Measurements from ENCODE around the gene KRTAP2-2.
"Not testable (repeated sequence)": the region's sequence is repeated elsewhere in the genome, so short reads cannot be mapped to it uniquely, and the experiment has no call there.

The KRTAP2-2 gene

GRCh38 chr17:41073676-41074075 is 18.6 kb upstream of the KRTAP2-2 start:
- Mint-ChIP-seq H3K4me1 (ENCODE audit: low read depth) (no peaks in the 10 kb centered on the region), H3K4me3 (no peak overlapping the region), H3K27ac (no peak overlapping the region), H3K27me3 (ENCODE audit: low read depth) (peaks cover 11% of the 10 kb centered on the region), H3K9me3 (no peaks in the 10 kb centered on the region), H3K36me3 (ENCODE audit: low read depth) (no peaks in the 10 kb centered on the region)
- no peak for DNase-seq (ENCODE audit: low spot score)

- Mint-ChIP-seq H3K4me3 (no peak overlapping the region), H3K27me3 (ENCODE audit: low read depth) (peaks cover 9% of the 10 kb centered on the region), H3K9me3 (no peaks in the 10 kb centered on the region), H3K4me1 (ENCODE audit: low read depth) (no peaks in the 10 kb centered on the region), H3K27ac (no peak overlapping the region), H3K36me3 (ENCODE audit: low read depth) (no peaks in the 10 kb centered on the region)
- no peak for DNase-seq (ENCODE audit: low spot score)
Observed at GRCh38 chr17:41071606-41072360, 16.8 kb upstream of the KRTAP2-2 start.

GRCh38 chr17:41069031-41069430 is 14.0 kb upstream of the KRTAP2-2 start:
- Mint-ChIP-seq H3K4me3 (no peak overlapping the region), H3K4me1 (ENCODE audit: low read depth) (no peaks in the 10 kb centered on the region), H3K36me3 (ENCODE audit: low read depth) (no peaks in the 10 kb centered on the region), H3K27ac (no peak overlapping the region), H3K27me3 (ENCODE audit: low read depth) (peaks cover 2% of the 10 kb centered on the region), H3K9me3 (no peaks in the 10 kb centered on the region)
- DNase-seq (ENCODE audit: low spot score): no peak

- Mint-ChIP-seq H3K36me3 (ENCODE audit: low read depth) (no peaks in the 10 kb centered on the region), H3K9me3 (no peaks in the 10 kb centered on the region), H3K4me1 (ENCODE audit: low read depth) (no peaks in the 10 kb centered on the region), H3K4me3 (no peak overlapping the region), H3K27me3 (ENCODE audit: low read depth) (peaks cover 2% of the 10 kb centered on the region), H3K27ac (no peak overlapping the region)
- no peak for DNase-seq (ENCODE audit: low spot score)
Observed at GRCh38 chr17:41067281-41067680, 12.3 kb upstream of the KRTAP2-2 start.

- DNase-seq (ENCODE audit: low spot score): no peak
- peaks cover 8% of the 10 kb centered on the region for H3K27me3 Mint-ChIP-seq (ENCODE audit: low read depth)
- H3K27ac Mint-ChIP-seq: no peak within 1 kb of the TSS
Observed at GRCh38 chr17:41065829-41066624, 11.0 kb upstream of the KRTAP2-2 start, which contains the start of gene KRTAP2-4. KRTAP2-4 (minus strand) TSS chr17:41065879; CDS start chr17:41065845, 34 bp downstream.

GRCh38 chr17:41065016-41065689 is 10.1 kb upstream of the KRTAP2-2 start:
- DNase-seq (ENCODE audit: low spot score); H3K4me3 Mint-ChIP-seq; H3K4me1 Mint-ChIP-seq (ENCODE audit: low read depth); H3K9me3 Mint-ChIP-seq; H3K27ac Mint-ChIP-seq; H3K36me3 Mint-ChIP-seq (ENCODE audit: low read depth): not testable (repeated sequence)
- peaks cover 16% of the 10 kb centered on the region for H3K27me3 Mint-ChIP-seq (ENCODE audit: low read depth)

More at GRCh38 chr17:41065829-41066624, 11.0 kb upstream of the KRTAP2-2 start, which contains the start of gene KRTAP2-4:
- Mint-ChIP-seq H3K9me3 (no peaks in the 10 kb centered on the region), H3K4me1 (ENCODE audit: low read depth) (no peaks in the 10 kb centered on the region), H3K36me3 (ENCODE audit: low read depth) (no peaks in the 10 kb centered on the region), H3K4me3 (no peak within 1 kb of the TSS)

- H3K36me3 Mint-ChIP-seq (ENCODE audit: low read depth): no peaks in the 10 kb centered on the region
- no peak overlapping the region for H3K27ac Mint-ChIP-seq
- H3K27me3 Mint-ChIP-seq (ENCODE audit: low read depth): peaks cover 19% of the 10 kb centered on the region
- H3K4me3 Mint-ChIP-seq: no peak overlapping the region
- H3K9me3 Mint-ChIP-seq: no peaks in the 10 kb centered on the region
- H3K4me1 Mint-ChIP-seq (ENCODE audit: low read depth): no peaks in the 10 kb centered on the region
- DNase-seq (ENCODE audit: low spot score): no peak
Observed at GRCh38 chr17:41064301-41064700, 9.3 kb upstream of the KRTAP2-2 start.

GRCh38 chr17:41063449-41063848 is 8.4 kb upstream of the KRTAP2-2 start:
- Mint-ChIP-seq H3K9me3 (no peaks in the 10 kb centered on the region), H3K27ac (no peak overlapping the region), H3K27me3 (ENCODE audit: low read depth) (peaks cover 26% of the 10 kb centered on the region), H3K4me1 (ENCODE audit: low read depth) (no peaks in the 10 kb centered on the region), H3K36me3 (ENCODE audit: low read depth) (no peaks in the 10 kb centered on the region), H3K4me3 (no peak overlapping the region)
- DNase-seq (ENCODE audit: low spot score): no peak

- no peaks in the 10 kb centered on the region for H3K4me1 Mint-ChIP-seq (ENCODE audit: low read depth)
- peaks cover 6% of the 10 kb centered on the region for H3K9me3 Mint-ChIP-seq
- H3K27me3 Mint-ChIP-seq (ENCODE audit: low read depth): peaks cover 29% of the 10 kb centered on the region
- no peak overlapping the region for H3K27ac Mint-ChIP-seq
- H3K36me3 Mint-ChIP-seq (ENCODE audit: low read depth): no peaks in the 10 kb centered on the region
- no peak for DNase-seq (ENCODE audit: low spot score)
- no peak overlapping the region for H3K4me3 Mint-ChIP-seq
Observed at GRCh38 chr17:41061964-41062363, 6.9 kb upstream of the KRTAP2-2 start.

GRCh38 chr17:41060052-41060604 is 5.1 kb upstream of the KRTAP2-2 start, which contains the start of gene KRTAP2-3:
KRTAP2-3 (minus strand) TSS chr17:41060114; CDS start chr17:41060050, 64 bp downstream.
- Mint-ChIP-seq H3K27me3 (ENCODE audit: low read depth) (peaks cover 29% of the 10 kb centered on the region), H3K9me3 (peaks cover 6% of the 10 kb centered on the region), H3K4me3 (no peak within 1 kb of the TSS), H3K27ac (no peak within 1 kb of the TSS), H3K4me1 (ENCODE audit: low read depth) (no peaks in the 10 kb centered on the region), H3K36me3 (ENCODE audit: low read depth) (no peaks in the 10 kb centered on the region)
- DNase-seq (ENCODE audit: low spot score): no peak

GRCh38 chr17:41059276-41060051 is 4.4 kb upstream of the KRTAP2-2 start:
- not testable (repeated sequence) for H3K4me1 Mint-ChIP-seq (ENCODE audit: low read depth); H3K4me3 Mint-ChIP-seq; H3K36me3 Mint-ChIP-seq (ENCODE audit: low read depth); H3K27ac Mint-ChIP-seq; H3K9me3 Mint-ChIP-seq; DNase-seq (ENCODE audit: low spot score)
- H3K27me3 Mint-ChIP-seq (ENCODE audit: low read depth): peaks cover 29% of the 10 kb centered on the region

- no peak for DNase-seq (ENCODE audit: low spot score)
- peaks cover 6% of the 10 kb centered on the region for H3K9me3 Mint-ChIP-seq
- H3K4me3 Mint-ChIP-seq: no peak overlapping the region
- no peaks in the 10 kb centered on the region for H3K4me1 Mint-ChIP-seq (ENCODE audit: low read depth)
- no peaks in the 10 kb centered on the region for H3K36me3 Mint-ChIP-seq (ENCODE audit: low read depth)
- H3K27me3 Mint-ChIP-seq (ENCODE audit: low read depth): peaks cover 30% of the 10 kb centered on the region
- no peak overlapping the region for H3K27ac Mint-ChIP-seq
Observed at GRCh38 chr17:41058741-41059140, 3.7 kb upstream of the KRTAP2-2 start.

GRCh38 chr17:41057547-41057946 is 2.5 kb upstream of the KRTAP2-2 start:
- Mint-ChIP-seq H3K27ac (no peak overlapping the region), H3K4me1 (ENCODE audit: low read depth) (no peaks in the 10 kb centered on the region), H3K9me3 (peaks cover 6% of the 10 kb centered on the region), H3K4me3 (no peak overlapping the region), H3K36me3 (ENCODE audit: low read depth) (no peaks in the 10 kb centered on the region), H3K27me3 (ENCODE audit: low read depth) (peaks cover 33% of the 10 kb centered on the region)
- DNase-seq (ENCODE audit: low spot score): no peak
